HL-60 (cell line): Measurements from ENCODE around the gene ITPKC.

Source experiments
- CTCF ChIP-seq: IDR thresholded peaks from one replicate; pipeline ENCODE4 v1.5.1; 2011; ENCODE audit warnings: low read length, control low read depth, inconsistent platforms; ENCODE audit not compliant: insufficient read depth
- POLR2AphosphoS5 ChIP-seq: IDR thresholded peaks from 2 replicates; pipeline ENCODE4 v1.6.1; 2012; ENCODE audit warnings: low read depth

GRCh38 chr19:40777937-40778705 lies 61.2 kb downstream of the ITPKC start, which contains the start of gene RAB4B:
- TF ChIP-seq CTCF (no peak), POLR2AphosphoS5 (peak; percentile 62)
